AG04449 (cell line): ENCODE measurements around the gene HDDC3.
"Not testable (repeated sequence)": the region's sequence is repeated elsewhere in the genome, so short reads cannot be mapped to it uniquely, and the experiment has no call there.

Experiments used
- CTCF ChIA-PET: fragments of 350-600 bp; formaldehyde crosslinking; extraction: SDS; loops from one replicate; lab custom pipeline; 2021; ENCODE audit warnings: antibody characterized with exemption; lab: Yijun Ruan, JAX
- POLR2A ChIA-PET: fragments of 400-600, 350-600 bp; formaldehyde crosslinking; extraction: SDS; loops from one replicate; lab custom pipeline; 2020; ENCODE audit warnings: antibody characterized with exemption, inconsistent platforms; lab: Yijun Ruan, JAX
- DNase-seq: peaks from one replicate; pipeline ENCODE4 v3.0.0-alpha.2; 2010; ENCODE audit warnings: low read depth, low spot score
- H3K4me3 ChIP-seq: 2 replicates; pipeline ENCODE4 v1.5.1; 2011; ENCODE audit warnings: low read depth, mild to moderate bottlenecking, control low read depth, low read length
- CTCF ChIP-seq: IDR thresholded peaks from one replicate; pipeline ENCODE4 v1.5.1; 2011; ENCODE audit warnings: mild to moderate bottlenecking, moderate library complexity, low read length, control low read depth, inconsistent platforms; ENCODE audit not compliant: insufficient read depth; ENCODE audit errors: missing control alignments

Gene HDDC3

GRCh38 chr15:90930861-90931574 lies 1.3 kb downstream of the HDDC3 start:
- POLR2A ChIA-PET = no interaction called here
- CTCF ChIA-PET = interaction anchor here (0.7 to 20.3 kb wide), 18 partner anchors 11 to 1016 kb away, joined by 3 to 479 read pairs (median 10); partner anchors contain the start of genes FES, MAN2A2 and RCCD1
- no peak for TF ChIP-seq CTCF
- peak overlapping the region; percentile 90 for H3K4me3 ChIP-seq
- DNase-seq = no peak

- DNase-seq = no peak
- no peak for TF ChIP-seq CTCF
- CTCF ChIA-PET = interaction anchor here (1.0 to 20.3 kb wide), 6 partner anchors 10 to 281 kb away, joined by 3 to 479 read pairs (median 116); partner anchors contain the start of genes MAN2A2 and RCCD1
- H3K4me3 ChIP-seq = peak overlapping the region; percentile 62
- POLR2A ChIA-PET = interaction anchor here (1.3 kb wide), 1 partner anchor 27 kb away, joined by 4 read pairs; no protein-coding TSS in a partner anchor
Measured at GRCh38 chr15:90929246-90930019, 2.9 kb downstream of the HDDC3 start.

GRCh38 chr15:90928106-90928505 lies 4.2 kb downstream of the HDDC3 start:
- DNase-seq, H3K4me3 ChIP-seq, POLR2A ChIA-PET: not testable (repeated sequence)
- CTCF ChIA-PET = interaction anchor here (1.0 to 10.1 kb wide), 2 partner anchors 23 to 33 kb away, joined by 3 to 186 read pairs; partner anchors contain the start of gene MAN2A2

- H3K4me3 ChIP-seq, POLR2A ChIA-PET, DNase-seq: not testable (repeated sequence)
- CTCF ChIA-PET = interaction anchor here (1.4 to 14.1 kb wide), 2 partner anchors 6 to 30 kb away, joined by 3 to 180 read pairs; partner anchors contain the start of genes HDDC3 and UNC45A
Measured at GRCh38 chr15:90926766-90927165, 5.6 kb downstream of the HDDC3 start.

DNA sequence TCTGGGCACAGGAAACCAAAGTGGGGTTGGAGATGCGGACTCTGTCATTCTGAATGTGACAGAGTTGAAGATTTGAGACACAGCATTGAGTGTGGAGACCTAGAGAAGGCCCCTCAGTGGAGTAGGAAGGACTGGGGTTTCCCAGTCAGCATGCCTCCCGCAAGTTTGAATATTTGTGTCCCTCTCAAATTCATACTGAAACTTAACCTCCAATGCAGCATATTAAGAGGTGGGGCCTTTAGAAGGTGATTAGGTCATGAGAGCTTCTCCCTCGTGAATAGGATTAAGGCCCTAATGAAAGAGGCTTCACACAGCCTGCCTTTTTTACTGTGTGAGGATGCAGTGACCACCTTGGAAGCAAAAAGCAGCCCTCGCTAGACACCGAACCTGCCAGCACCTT lies 8.0 kb downstream of the HDDC3 start:
- ChIA-PET CTCF (interaction anchor here (1.3 to 14.1 kb wide), 3 partner anchors 8 to 38 kb away, joined by 3 to 180 read pairs (median 10); partner anchors contain the start of genes HDDC3 and UNC45A), POLR2A (no interaction called here)
- H3K4me3 ChIP-seq = no peak overlapping the region
- DNase-seq = no peak
- no peak for TF ChIP-seq CTCF

DNA sequence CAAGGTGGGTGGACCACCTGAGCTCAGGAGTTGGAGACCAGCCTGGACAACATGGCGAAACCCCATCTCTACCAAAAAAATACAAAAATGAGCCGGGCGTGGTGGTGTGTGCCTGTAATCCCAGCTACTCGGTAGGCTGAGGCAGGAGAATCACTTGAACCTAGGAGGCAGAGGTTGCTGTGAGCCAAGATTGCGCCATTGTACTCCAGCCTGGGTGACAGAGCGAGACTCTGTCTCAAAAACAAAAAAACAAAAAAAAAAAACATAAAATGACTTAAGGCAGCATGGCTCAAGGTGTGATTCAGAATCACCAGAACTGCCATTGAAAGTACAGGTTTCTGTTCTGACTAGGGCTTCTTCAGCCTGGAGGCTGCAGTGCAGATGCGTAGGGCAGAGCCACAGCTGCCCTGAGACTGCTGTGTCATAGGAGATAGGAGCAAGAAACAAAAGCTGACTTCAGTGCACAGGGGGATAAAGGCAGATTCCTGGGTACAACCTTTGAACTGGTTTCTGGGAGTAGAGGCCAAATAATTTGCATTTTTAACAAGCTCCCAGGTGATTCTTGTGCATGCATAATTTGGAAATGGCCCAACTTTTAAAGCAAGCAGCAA lies 9.5 kb downstream of the HDDC3 start:
- POLR2A ChIA-PET, DNase-seq, H3K4me3 ChIP-seq: not testable (repeated sequence)
- CTCF ChIA-PET = interaction anchor here (1.0 to 14.1 kb wide), 4 partner anchors 10 to 37 kb away, joined by 4 to 180 read pairs (median 4); partner anchors contain the start of genes HDDC3 and UNC45A

DNA sequence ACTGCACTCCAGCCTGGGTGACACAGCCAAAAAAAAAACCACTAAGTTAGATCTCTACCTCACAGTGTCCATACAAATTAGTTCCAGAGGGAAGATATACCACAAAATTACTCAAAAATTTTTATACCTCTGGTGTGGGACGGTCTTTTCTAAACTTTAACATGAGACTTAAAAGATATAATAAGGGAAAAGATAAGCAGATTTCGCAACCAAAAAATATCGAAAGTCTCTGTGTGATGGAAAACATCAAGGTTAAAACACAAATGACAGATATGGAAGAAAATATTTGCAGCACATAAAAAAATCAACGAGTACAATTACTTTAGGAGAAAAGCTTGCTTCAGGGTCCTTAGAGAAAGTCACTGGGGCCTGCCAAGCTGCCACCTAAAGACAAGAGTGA lies 10.5 kb downstream of the HDDC3 start:
- ChIA-PET CTCF (interaction anchor here (1.0 to 14.1 kb wide), 4 partner anchors 10 to 20 kb away, joined by 3 to 180 read pairs (median 4); partner anchors contain the start of genes HDDC3 and UNC45A), POLR2A (no interaction called here)
- no peak for DNase-seq
- no peak overlapping the region for H3K4me3 ChIP-seq
- TF ChIP-seq CTCF = no peak
